NCI-H345 treated with DMSO at 0.1 percent for 48 hours (cell line): Measurements from ENCODE around the gene LARP1B.
"Not testable (repeated sequence)": the region's sequence is repeated elsewhere in the genome, so short reads cannot be mapped to it uniquely, and the experiment has no call there.

Experiments
- DNase-seq: peaks from one replicate; lab custom pipeline; 2025; ENCODE audit not compliant: unreplicated experiment; lab: John Stamatoyannopoulos, UW

Gene LARP1B

DNA sequence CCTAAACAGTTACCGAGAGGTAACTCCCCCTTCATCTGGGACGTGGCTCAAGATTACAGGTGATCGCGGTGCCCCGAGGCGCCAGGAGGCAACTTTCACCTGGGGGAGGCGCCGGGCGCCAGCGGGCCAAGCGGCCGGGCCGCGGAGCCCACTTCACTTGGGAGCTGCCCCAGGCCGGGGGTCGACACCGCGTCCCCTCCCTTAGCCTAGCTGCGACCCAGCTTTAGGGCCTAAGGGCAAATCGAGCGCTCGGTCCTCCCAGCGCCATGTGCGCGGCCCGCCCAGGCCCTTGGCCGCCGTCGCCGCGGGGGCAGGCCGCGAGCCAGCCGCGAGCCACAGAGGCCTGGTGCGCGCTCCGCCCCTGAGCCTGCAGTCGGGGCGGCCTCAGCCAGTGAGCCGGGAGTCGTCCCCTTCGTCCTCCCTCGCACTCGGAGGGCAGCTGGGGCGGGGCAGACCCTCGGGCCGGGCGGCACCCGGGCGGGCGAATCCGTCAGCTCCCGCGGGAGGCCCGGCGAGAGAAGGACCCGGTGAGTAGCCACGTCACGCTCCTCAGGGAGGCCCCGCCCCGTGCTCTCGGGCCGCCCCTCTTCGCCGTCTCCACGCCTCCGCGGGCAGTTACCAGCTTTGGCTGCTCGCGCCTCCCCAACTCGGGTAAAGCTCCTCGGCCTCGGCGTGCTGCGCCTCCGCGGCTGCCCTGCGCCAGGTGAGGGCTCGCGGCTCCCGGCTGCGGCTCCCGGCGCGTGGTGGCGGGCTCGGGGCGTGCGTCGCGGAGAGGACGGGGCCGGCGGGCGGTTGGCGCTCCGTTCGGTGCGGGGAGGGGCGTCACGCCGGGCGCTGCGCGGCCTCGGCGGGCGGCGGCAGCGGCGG is at the start of gene LARP1B:
LARP1B (plus strand) TSS at position 614 of the 867 bp plus-strand sequence. CDS start 13,640 bp downstream, outside the sequence.
- peak; percentile 46 for DNase-seq

DNA sequence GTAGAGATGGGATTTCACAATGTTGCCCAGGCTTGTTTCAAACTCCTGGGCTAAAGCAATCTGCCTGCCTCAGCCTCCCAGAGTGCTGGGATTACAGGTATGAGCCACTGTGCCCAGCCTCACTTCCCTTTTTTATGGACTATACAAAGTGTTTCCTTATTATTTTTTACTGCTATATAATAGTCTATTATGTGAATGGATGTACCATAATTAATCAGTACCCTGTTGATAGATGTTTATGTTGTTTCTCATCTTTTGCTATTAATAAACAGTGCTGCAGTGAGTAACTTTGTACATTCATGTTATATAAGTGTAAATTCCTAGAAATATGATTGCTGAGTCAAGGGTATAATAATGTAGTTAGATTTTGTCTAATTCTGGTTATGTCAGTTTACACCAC is 35.8 kb upstream of the LARP1B start:
- no peak for DNase-seq

DNA sequence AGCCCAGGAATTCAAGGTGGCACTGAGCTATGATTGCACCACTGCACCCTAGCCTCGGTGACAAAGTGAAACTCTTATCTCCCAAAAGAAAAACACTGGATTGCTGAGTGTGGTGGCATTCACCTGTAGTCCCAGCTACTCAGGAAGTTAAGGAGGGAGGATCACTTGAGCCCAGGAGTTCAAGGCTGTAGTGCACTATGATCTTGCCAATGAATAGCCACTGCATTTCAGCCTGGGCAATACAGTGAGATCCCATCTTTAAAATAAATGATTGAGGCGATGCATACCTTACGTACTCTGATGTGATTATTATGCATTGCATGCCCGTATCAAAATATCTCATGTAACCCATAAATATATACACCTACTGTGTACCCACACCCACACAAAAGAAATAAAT is 31.2 kb upstream of the LARP1B start:
- no peak for DNase-seq

DNA sequence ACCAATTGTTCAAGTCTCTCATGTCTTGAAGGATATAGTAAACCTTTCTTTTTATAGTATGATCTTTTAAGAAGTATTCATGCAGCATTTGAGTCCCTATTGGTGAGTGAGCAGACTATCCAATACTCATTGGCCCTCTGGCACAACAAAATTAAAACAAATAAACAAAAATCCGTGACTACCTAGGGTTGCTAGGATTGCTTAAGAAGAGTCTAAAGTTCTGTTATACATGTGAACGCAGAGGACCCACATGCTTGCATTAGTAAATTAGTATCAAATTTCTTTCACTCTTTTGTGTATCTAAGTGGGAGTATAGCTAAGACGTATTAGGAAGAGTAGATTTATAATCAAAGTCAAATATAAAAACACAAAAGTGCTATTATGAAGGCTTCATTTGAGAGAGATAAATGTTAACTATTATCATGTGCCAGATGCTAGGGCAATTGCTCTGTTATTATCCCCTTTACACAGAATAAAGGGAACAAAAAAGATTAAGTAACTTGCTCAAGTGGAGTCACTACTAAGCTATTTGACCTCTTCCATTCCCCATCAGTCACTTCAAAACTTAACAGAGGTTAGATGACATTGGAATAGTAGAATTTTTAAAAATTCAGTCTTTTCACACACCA is 29.2 kb upstream of the LARP1B start:
- DNase-seq = no peak

DNA sequence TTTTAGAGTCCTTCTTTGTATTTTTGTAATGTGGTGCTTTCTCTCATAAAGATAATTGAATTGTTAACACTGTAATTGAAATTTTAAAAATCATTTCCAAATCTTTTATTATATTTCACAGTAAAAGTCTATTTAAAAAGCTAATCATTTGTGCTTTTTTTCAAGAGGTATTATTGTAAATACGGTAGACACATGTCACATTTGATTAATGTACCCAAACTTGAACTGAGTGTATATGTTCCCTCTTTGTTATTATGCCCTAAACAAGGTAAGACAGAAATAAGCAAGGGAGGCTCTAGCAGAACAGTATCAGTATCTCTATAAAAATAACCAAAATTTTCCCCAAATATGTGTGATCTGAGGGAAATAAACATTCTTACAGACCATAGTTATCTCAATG is 21.5 kb upstream of the LARP1B start:
- DNase-seq = no peak

DNA sequence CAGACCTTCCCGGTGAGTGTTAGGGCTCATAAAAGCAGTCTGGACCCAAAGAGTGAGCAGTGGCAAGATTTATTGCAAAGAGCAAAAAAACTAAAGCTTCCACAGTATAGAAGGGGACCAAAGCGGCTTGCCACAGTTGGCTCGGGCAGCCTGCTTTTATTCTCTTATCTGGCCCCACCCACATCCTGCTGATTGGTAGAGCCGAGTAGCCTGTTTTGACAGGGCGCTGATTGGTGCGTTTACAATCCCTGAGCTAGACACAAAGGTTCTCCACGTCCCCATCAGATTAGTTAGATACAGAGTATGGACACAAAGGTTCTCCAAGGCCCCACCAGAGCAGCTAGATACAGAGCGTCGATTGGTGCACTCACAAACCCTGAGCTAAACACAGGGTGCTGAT is 14.1 kb upstream of the LARP1B start:
- DNase-seq = not testable (repeated sequence)

DNA sequence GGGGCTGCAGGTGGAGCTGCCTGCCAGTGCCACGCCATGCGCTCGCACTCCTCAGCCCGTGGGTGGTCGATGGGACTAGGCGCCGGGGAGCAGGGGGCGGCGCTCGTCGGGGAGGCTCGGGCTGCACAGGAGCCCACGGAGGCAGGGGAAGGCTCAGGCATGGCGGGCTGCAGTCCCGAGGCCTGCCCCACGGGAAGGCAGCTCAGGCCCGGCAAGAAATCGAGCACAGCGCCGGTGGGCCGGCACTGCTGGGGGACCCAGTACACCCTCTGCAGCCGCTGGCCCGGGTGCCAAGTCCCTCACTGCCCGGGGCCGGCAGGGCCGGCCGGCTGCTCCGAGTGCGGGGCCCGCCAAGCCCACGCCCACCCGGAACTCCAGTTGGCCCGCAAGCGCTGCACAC is 13.6 kb upstream of the LARP1B start:
- not testable (repeated sequence) for DNase-seq

DNA sequence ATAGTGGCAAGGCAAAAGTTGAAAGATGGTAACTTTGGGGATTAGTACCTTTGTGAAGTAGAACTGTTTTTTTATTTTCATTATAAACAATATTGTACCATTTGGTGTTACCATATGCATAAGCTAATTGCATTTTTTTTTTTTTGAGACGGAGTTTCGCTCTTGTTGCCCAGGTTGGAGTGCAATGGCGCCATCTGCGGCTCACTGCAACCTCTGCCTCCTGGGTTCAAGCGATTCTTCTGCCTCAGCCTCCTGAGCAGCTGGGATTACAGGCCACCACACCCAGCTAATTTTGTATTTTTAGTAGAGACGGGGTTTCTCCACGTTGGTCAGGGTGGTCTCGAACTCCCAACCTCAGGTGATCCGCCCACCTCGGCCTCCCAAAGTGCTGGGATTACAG is 9.9 kb upstream of the LARP1B start:
- DNase-seq = not testable (repeated sequence)

DNA sequence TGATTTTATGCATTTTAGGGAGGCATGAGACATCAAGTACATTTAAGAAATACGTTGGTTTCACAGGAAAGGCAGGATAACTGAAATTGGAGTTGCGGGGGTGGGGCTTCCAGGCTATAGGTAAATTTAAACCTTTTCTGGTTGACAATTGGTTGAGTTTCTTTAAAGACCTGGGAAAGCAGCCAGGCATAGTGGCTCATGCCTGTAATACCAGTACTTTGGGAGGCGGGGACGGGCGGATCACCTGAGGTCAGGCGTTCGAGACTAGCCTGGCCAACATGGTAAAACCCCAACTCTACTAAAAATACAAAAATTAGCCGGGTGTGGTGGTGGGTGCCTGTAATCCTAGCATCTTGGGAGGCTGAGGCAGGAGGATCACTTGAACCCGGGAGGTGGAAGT is 6.2 kb upstream of the LARP1B start:
- DNase-seq = not testable (repeated sequence)

DNA sequence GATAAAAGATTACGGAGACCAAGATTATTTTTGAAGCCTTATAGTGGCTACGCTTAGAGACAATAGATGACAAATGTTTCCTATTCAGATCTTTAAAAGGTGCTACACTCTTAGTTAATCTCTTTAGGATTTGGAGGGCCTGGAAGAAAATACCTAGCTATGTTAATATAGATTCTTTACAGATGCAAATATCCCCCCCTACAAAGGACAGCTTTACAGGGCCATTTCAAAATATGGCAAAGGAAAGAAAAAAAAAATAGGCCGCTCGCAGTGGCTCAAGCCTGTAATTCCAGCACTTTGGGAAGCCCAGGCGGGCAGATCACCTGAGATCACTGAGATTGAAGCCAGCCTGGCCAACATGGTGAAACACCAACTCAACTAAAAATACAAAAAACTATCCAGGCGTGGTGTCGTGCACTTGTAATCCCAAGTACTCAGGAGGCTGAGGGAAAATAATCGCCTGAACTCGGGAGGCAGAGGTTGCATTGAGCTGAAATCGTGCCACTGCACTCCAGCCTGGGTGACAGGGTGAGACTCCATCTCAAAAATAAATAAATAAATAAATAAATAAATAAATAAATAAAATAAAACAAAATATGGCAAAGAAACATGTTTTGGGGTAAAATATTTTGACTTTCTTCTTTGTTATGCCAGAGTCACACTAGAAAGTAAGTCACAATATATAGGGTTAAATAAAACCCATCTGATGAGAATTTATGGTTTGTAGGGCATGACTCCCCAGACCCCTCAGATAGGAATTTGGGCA is 5.5 kb upstream of the LARP1B start:
- not testable (repeated sequence) for DNase-seq

DNA sequence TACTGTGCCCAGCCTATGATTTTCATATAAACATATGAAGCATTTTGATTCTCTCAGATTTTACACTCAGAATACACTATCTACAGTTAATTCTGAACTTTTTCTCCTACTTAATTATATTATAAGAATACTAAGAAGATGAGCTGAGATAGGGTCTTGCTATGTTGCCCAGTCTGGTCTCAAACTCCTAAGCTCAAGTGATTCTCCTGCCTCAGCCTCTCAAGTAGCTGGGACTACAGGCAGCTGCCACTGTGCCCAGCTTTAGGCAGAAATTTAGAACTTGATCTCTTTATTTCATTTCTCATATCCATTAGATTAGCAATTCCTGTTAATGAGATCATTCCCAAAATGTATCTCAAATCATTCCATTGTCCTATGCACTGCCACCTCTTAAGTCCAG is 4.7 kb upstream of the LARP1B start:
- DNase-seq = no peak

DNA sequence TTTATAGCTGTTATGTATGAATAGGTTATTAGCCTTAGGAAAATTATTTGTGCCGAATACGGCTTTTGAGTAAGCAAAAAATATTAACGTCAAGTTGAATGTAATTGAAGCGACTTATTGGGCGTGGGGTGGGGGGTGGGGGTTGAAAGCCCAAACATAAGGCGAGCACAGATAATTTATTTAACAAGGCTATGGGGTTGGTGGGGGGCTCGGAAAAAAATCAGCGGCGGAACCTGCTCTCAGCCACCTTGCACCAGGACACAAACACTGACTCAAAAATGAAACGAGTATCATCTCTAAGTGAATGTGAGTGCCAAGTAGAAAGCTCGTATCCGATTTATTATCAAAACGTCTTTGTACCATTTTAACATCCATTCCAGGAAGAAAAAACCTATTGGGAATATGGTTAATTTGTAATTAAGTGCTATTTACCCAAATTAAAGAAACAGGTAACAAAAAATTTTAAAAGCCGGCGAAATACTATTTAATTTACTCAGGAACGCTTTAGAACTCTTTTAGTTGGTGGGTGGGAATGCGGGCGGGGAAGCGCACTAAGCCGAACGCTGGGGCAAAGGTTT is 902 bp upstream of the LARP1B start:
- DNase-seq = no peak

DNA sequence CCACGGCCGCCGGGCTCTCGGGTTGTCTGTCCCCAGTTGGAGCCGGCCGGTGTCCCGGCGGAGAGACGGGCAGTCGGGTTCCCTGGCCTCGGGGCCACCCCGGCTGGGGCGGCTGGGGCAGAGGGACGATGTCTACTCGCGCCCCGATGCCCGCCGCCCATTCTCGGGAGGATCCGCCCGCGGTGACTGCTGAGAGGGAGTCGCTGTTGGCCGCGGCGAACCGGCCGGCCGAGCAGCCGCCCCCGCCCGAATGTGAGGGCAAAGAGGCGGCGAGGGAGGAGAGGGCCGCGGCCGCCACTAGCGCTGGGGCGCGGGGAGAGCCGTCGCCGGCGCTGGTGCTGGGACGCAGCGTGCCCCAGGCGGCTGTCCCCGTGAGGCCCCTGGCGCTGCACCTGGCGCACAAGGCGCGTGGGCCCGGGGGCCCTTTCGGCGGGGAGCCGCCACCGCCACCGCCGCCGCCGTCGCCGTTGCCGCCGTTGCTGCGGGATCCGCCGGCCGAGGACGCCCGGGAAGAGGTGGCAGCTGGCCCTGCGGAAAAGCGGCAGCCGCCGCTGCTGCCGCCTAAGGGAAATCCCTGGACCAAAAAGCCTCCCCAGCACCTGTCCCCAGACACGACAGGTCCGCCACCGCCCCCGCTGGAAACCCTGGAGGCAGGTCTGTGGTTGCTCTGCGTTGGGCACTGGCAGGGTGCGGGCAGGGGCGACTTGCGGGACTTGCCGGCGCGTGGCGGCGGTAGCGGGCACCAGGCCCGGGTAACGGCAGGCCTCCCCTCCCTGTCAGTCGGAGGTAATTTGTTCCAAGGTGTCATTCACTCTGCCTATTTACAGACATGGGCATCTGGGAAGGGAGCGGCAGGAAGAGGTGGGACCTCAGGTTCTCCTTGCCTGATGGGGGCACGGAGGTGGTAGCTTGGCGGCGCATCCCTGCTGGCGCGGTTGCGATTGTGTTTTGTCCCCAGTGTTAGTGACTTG is 739 bp downstream of the LARP1B start:
- peak; percentile 72 for DNase-seq

DNA sequence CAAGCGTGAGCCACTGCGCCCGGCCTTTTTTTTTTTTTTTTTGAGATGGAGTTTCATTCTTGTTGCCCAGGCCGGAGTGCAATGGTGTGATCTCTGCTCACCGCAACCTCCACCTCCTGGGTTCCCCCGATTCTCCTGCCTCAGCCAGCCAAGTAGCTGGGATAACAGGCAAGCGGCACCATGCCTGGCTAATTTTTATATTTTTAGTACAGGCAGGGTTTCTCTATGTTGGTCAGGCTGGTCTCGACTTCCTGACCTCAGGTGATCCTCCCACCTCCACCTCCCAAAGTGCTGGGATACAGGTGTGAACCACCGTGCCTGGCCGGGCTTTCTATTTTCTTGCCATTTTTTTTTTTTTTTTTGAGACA is 5.3 kb downstream of the LARP1B start:
- not testable (repeated sequence) for DNase-seq

DNA sequence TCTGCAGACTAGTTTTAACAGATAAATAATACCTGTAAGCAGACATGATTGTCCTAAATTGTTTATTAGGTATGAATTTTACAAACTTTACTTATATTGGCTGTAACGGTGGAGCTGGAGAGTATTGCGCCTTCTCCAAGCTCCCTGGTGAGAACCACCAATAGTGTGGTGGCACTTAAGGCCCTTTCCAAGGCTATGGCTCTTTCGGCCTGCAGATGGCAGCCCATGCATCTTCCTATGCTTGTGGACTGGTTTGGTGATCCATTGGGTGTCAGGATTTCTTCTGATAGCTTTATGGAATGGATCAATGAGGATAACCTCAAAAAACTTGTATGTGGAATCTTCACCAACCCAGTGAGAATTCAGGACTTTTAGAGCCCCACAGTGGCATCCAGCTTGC is 7.8 kb downstream of the LARP1B start:
- DNase-seq = no peak

DNA sequence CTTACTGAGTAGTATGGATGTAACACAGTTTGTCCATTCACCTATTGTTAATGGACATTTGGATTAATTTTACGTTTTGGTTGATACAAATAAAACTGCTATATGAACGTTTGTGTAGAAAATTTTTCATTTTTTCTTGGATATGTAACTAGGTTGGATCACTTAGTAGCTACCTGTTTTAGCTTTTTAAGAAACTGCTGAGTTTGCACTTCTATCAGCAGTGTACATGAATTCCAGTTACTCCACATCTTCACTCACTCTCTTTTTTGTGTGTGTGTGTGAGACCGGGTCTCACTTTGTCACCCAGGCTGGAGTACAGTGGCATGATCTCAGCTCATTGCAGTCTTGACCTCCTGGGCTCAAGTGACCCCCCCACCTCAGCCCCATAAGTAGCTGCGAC is 15.4 kb downstream of the LARP1B start:
- no peak for DNase-seq

DNA sequence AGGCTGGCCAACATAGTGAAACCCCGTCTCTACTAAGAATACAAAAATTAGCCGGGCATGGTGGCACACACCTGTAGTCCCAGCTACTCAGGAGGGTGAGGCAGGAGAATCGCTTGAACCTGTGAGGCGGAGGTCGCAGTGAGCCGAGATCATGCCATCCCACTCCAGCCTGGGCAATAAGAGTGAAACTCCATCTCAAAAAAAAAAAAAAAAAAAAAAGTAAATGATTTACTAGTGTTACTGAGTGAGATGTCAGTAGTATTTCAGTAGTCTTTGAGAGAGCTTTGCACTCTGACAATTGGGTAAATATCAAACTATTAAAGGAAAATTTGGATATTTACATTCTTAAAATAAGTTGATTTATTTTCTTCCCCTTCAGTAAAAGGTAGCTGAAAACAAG is 34.2 kb downstream of the LARP1B start:
- not testable (repeated sequence) for DNase-seq

DNA sequence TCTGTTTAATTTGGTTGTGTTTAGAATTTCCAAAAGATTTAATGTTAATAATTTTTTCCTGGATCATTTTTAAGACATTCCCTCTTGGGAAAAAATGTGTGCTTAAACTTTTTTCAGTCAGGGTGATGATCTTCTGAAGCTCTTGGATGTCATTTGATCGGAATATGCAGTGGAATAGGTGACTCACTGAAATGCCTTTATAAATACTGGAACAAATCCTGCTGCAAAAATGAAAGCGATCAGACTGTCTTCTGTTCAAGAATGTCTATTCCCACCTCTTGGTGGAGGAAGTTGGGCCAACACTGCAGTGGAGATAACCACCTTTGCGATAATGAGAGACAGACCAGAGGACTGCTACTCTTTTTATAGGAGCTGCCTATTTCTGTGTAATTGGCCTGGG is 46.7 kb downstream of the LARP1B start:
- no peak for DNase-seq

DNA sequence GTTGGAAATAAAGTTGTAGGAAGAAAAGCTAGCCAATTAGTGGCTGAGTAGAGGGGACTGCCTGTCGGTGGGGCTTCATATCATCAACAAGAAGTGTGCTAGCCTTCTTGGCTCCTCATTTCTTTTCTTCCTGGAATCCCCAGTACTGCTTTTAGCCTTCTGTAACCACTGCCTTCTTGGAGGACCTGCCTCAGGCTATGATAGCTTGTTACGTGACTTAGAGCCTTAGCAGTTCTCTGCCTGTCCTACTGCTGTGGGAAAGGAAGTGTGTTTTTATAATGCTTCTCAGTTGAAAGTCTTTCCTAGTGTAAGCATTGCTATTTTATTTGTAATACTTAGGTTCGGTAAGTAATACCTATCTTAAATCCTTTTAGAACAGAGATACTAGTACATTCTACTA is 61.9 kb downstream of the LARP1B start:
- no peak for DNase-seq

DNA sequence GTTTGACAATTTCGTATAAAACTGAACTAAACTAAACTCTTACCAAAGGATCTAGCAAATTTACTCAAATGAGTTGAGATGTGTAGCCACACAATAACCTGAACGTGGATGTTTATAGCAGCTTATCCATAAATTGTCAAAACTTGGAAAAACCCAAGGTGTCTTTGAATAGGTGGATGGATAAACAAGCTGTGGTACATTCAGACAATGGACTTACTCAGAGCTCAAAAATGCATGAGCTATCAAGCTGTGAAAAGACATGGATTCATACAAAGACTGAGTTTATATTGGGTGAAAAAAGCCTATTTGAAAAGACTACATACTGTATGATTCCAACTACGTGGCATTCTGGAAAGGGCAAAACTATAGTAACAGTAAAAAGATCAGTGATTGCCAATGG is 69.5 kb downstream of the LARP1B start:
- no peak for DNase-seq
